OCI-LY7 (cell line): Measurements from ENCODE around the gene E2F4.

ENCODE experiments used
- EZH2phosphoT487 ChIP-seq: fragments of 200-600 bp; sonication (generic); IDR thresholded peaks from 2 replicates; pipeline ENCODE4 v1.6.1; 2018; ENCODE audit warnings: low read depth, borderline replicate concordance, mild to moderate bottlenecking, mixed run types, antibody characterized with exemption, low read length, moderate library complexity, mixed read lengths
- TF ChIP-seq, protein P1 (sequence below): fragments of 200-600 bp; sonication (generic); conservative IDR thresholded peaks from 2 replicates; pipeline ENCODE4 v1.5.1; 2014; ENCODE audit warnings: mild to moderate bottlenecking, antibody characterized with exemption, low read length, moderate library complexity, mixed read lengths

DNA sequence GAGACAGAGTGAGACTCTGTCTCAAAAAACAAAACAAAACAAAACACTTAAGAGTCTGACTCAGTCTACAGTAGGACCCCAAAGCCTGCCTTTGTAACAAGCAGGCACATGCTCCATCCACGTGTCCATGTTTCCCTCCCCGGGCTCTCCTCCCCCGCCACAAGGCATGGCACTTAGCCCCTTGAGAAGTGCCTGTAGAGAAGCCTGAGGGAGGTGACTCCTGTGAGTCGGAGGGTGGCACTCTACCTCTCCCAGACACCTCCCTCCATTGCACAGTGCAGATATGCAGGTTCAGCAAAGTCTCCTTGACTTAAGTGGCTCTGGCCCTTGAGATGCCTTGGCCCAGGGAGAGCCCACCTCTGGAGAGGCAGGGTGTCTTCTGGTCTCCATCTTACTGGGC, 48.6 kb downstream of the E2F4 start:
- TF ChIP-seq, protein P1, sequence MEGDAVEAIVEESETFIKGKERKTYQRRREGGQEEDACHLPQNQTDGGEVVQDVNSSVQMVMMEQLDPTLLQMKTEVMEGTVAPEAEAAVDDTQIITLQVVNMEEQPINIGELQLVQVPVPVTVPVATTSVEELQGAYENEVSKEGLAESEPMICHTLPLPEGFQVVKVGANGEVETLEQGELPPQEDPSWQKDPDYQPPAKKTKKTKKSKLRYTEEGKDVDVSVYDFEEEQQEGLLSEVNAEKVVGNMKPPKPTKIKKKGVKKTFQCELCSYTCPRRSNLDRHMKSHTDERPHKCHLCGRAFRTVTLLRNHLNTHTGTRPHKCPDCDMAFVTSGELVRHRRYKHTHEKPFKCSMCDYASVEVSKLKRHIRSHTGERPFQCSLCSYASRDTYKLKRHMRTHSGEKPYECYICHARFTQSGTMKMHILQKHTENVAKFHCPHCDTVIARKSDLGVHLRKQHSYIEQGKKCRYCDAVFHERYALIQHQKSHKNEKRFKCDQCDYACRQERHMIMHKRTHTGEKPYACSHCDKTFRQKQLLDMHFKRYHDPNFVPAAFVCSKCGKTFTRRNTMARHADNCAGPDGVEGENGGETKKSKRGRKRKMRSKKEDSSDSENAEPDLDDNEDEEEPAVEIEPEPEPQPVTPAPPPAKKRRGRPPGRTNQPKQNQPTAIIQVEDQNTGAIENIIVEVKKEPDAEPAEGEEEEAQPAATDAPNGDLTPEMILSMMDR: no peak
- TF ChIP-seq EZH2phosphoT487: no peak
